IPS-18c (cell line): Measurements from ENCODE around the gene GREM1.

Experiments
- H3K4me3 ChIP-seq: 2 replicates; pipeline ENCODE4 v1.7.0; 2013; ENCODE audit warnings: low read depth, mild to moderate bottlenecking, low read length, moderate library complexity; ENCODE audit not compliant: insufficient read depth
- H3K9me3 ChIP-seq: one replicate; pipeline ENCODE4 v1.6.1; 2013; ENCODE audit warnings: mild to moderate bottlenecking, low read length, moderate library complexity; ENCODE audit not compliant: control insufficient read depth, insufficient read depth

Gene GREM1

DNA sequence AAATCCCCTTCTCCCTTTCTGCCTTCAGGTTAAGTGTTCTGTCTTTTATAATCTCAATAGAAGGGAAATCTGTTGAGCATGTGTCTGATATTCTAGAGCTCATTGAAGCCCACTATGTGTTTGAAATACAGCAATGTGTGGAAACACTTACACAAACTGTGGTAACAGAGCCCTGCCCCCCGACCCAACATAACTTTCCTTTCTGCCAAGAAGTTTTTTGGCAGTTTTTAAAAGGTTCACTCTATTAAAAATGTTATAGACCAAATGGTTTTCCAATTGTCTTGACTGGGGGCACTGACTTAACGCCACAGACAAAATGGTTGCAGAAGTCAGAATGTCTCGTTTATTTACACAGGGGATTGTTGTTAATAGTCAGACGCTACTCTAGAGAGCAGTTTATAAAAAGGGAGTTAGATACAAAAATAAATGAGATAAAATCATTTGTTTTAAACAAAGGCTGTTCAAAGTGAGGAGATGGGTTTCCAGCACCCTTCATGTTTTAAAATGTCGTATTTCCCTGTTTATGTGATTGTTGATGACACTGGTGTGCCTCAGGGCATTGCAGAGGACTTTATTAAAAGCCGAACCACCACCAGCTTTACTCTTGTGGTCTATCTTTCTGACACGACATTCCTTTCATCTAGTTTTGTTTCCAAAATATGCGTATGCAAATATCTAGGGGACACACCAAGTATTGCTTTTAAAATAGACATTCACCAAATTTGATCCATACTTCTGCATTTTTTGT, 26.7 kb upstream of the GREM1 start:
- no peak overlapping the region for H3K4me3 ChIP-seq
- no peaks in the 10 kb centered on the region for H3K9me3 ChIP-seq

DNA sequence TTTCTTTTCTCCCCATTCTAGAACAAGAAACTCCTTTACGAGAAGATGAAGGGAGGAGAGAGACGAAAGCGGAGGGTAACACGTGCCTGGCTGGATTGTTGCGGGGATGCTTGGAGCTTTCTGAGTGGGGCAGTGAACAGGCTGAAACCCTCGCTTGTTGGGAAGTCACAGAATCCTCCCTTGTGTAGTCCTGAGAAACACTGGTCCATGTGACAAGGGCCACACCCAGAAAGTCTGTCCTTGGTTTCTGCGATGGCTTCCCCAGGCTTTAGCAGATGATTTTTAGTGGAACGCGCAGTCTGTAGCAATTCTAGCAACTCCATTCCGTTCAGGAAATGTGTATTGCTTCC, 26.1 kb upstream of the GREM1 start:
- Histone ChIP-seq H3K9me3 (no peaks in the 10 kb centered on the region), H3K4me3 (no peak overlapping the region)

DNA sequence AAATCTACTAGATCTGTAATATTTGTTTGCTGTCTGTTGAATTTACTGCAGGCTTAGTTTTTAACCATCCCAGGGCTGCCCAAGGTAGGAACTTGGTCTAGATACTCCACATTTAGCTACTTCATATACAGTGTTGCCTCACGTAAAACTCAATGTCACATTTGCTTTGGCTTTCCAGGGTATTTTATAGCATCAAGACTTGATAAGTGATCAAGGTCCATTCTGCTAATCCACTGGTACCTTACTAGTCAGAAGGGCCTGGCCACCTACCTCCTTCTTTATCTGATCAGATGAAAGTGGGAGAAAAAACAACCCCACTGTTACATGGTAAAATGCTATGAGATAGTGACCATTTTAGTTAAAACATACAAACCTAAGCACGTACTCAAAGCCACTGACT, 25.5 kb upstream of the GREM1 start:
- H3K9me3 ChIP-seq = no peaks in the 10 kb centered on the region
- no peak overlapping the region for H3K4me3 ChIP-seq

DNA sequence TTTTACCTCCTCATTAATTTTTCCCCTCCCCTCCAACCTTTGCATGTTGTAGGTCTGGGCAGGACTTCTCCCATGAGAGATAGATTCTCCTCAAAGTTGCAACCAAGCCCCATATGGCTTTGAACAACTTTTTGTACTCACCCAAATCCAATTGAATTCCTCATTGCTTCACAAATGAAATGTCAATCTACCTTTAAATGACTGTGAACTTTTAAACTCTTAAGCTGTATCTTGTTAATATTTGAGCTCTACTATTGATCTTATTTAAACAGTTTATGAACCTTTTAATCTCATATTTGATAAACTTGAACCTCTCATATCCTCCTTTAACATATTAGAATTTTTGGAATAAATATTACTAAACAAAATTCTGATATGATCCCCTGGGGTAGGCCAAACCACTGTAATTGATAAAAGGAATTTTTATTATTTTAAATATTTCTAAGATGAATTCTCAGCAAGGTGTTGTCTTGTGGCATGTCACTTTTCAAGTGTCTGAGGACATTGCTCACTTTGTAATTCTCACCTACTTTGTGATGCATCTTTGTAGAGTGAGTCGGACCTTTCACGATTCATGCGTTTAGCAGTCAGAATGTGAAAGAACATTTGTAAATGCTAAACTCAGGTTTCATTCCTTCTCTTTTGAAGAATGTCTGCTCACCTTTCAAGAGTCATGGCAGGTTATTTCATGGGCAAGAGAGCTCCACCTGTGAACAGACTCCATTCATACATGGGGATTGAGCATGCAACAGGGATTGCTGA, 23.4 kb upstream of the GREM1 start:
- no peak overlapping the region for H3K4me3 ChIP-seq
- no peaks in the 10 kb centered on the region for H3K9me3 ChIP-seq

DNA sequence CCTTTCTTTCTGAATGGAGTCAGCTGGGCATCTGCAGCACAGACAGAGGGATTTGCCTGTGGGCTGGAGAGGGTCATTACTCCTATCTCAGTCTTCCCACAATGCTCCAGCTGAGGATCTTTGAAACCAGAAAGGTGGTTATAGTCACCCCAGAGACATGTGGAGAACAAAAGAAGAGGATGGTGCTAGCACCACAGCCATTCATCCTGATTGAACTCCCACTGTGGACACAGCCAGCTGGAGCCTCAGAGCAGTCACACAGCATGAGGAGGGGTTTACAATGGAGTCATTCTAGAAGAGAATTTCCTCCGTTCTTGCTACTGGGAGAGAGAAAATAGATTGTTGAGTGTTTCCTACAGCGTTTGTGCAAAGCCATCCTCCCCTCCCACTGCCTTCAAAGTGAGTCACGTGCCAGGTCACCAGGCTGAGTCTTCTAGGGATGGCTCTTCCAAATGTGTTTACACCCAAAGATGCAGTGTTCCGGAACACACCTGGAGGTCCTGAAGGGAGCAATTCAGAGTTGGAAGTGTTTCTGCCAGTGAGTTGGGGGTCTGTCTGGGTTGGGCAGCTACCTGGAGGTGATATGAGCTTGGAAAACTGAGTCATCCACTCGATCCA, 18.9 kb upstream of the GREM1 start:
- no peak overlapping the region for H3K4me3 ChIP-seq
- H3K9me3 ChIP-seq = no peaks in the 10 kb centered on the region

DNA sequence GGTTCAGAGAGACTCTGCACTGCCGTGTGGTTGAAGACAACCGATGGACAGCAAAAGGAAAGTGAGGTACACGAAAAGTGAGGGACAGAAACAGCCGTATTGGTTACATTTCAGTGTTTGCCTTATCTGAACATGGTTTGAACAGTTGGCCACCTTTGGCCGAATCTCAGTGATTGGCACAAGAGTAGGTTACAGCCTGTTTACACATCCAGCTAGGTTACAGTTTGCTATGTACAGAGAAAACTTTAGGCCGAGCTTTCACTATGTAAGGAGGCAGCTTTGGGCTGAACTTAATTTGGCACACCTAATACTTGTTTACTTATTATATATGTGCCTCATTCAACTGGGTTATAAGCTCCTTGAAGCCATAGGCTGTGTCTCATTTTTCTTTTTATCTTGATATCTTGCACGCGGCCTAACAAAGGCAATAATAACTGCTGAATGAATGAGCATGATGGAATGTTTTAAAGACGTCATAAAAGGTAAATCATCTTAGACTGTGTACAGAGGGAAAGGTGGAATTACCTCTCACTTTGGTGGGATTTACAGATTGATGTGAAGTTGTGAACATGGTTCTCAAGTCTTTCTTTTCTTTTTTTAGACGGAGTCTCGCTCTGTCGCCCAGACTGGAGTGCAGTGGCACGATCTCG, 17.2 kb upstream of the GREM1 start:
- H3K4me3 ChIP-seq = no peak overlapping the region

DNA sequence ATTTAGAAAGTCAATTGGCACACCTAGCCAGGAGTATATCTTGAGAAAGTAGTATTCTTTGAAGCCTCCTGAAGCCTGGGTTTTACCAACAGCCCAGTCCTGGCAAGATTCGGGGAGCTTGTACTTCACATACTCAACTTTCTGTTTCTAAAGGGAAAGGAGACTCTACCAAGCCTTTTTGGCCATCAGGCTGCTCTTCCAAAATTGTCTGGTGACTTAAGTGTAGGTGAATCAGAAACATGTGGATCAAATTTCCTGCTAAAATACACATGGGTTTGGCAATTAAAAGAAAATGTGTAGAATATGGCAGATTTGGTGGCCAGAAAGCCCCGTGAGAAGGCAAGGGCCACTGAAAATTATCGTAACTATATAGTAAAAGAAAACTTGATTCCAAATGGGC, 15.9 kb upstream of the GREM1 start:
- Histone ChIP-seq H3K9me3 (no peaks in the 10 kb centered on the region), H3K4me3 (no peak overlapping the region)

More for the DNA sequence above, 17.2 kb upstream of the GREM1 start:
- no peaks in the 10 kb centered on the region for H3K9me3 ChIP-seq

DNA sequence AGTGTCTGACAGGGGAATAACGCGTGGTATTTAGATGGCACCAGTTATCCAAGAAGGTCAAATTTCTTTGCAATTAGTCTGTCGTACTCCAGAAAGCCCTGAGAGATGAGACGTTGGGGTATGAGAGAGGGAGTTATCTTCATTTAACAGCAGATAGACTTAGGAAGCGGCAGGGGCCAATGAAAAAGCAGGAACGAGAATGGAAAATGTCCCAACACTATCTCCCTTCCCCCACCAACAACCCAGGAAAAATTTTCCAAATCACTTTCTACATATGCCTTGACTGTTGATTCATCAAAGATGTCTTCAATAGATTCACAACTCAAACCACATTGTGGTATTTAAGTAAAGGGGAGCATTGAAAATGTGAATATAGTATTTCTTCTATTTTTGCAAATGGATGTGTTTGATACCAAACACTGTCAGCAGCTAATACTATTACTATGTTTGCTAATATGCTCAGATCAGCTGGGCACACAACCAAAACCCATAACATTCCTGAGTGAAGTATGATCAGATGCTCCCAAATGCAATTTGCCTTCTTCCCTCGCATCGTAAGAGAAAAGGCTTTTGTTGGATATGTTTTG, 13.3 kb upstream of the GREM1 start:
- Histone ChIP-seq H3K9me3 (no peaks in the 10 kb centered on the region), H3K4me3 (no peak overlapping the region)

DNA sequence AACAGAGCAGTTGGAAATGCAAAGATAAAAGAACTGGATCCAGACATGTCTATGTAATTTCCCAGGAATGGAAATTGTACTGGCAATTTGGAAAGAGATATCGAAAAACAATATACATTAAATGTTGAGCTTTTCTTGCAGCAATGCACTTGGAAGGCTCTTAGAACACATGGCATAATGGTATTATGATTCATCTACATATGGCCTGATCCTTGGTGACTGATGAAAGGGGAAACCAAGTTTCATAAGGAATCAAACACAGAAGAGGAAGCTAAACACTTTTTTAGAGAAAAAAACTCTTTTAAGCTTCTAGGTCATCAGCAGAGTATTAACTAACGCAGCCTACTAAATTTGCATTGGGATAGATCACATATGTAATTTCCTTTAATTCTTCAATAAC, 12.4 kb upstream of the GREM1 start:
- Histone ChIP-seq H3K9me3 (no peaks in the 10 kb centered on the region), H3K4me3 (no peak overlapping the region)

DNA sequence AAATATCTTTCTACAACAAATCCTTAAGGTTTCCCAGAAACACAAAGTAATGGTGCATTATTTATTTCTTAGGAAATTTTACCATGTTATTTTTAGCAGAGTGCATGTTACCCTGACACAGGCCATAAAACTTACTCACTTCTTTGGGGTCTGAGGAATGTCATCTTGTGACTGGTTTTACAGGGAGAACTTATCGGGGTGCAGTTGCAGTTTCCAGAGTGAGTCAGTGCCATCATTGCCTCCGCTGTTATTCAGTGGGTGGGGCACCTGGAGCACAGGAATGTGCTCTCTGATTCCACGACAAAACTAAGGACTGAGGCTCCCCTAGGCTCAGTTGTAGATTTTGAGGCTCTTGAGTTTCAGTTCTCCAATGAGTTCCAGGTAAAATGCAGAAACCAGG, 11.1 kb upstream of the GREM1 start:
- H3K4me3 ChIP-seq = no peak overlapping the region
- no peaks in the 10 kb centered on the region for H3K9me3 ChIP-seq

DNA sequence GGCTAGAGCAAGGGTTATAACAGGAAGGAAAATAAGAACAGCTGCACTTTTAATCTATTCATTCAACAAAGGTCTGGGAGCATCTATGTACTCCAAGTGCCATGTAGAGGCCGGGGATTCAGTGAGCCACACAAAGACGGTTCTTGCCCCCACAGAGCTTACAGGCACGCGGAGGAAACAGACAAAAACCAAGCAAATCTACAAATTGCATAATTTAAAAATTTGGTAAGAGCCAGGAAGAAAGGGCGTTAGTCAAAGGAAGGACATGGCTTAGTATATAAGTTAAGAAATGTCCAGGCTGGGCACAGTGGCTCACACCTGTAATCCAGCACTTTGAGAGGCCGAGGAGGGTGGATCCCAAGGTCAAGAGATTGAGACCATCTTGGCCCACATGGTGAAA, 10.4 kb upstream of the GREM1 start:
- H3K4me3 ChIP-seq = no peak overlapping the region
- no peaks in the 10 kb centered on the region for H3K9me3 ChIP-seq

DNA sequence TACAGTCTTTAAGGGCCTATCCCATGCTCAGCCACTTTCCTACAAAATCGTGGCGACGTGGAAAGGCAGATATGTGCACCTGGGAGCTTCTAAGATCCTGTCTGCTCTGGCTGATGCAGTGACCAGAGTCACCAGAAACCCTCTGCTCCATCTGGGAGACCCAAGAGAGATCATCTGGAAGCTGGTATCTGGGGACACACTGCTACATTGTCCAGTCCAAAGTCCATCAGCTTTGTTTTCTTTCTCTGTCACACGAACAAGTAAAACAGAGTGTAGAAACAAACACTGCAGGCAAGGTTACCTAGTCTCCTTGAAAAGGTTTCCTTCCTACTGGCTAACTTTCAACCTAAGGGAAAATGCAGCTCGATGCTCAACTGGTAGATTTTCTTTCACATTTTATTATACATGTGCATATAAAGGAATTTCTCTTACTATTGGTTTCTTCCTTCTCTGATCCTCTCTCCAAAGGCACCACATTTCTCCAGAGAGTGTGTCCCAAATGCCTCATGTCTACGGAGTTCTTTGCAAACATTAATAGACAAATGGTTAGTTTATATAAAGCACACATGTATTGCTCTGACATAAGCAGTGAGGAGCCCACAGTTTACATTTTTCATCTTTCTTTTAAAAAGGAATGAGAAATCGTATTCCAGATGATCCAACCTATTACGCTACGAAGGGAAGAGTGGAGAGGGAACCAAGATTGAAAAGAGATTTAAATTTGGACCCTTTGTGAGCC, 8.3 kb upstream of the GREM1 start:
- no peaks in the 10 kb centered on the region for H3K9me3 ChIP-seq
- no peak overlapping the region for H3K4me3 ChIP-seq

DNA sequence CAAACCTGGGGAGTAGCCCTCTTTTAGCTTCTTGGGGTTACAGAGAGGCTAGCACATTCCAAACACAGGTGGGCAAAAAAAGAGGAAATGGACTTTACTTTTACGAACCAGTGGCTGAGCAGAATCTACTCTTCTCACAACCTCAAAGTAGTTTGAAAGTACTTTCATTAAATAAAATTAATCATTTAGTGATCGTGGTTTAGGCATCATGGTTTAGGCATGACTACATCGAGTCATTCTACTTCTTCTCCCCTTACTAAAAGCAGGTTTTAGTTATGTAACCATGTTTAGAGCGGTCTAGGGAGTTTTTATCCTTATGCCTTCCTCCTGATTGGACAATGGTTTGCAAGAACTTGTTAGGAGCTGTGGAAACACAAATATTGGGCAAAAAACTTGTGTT, 2.5 kb upstream of the GREM1 start:
- H3K9me3 ChIP-seq = no peaks in the 10 kb centered on the region
- H3K4me3 ChIP-seq = no peak overlapping the region

DNA sequence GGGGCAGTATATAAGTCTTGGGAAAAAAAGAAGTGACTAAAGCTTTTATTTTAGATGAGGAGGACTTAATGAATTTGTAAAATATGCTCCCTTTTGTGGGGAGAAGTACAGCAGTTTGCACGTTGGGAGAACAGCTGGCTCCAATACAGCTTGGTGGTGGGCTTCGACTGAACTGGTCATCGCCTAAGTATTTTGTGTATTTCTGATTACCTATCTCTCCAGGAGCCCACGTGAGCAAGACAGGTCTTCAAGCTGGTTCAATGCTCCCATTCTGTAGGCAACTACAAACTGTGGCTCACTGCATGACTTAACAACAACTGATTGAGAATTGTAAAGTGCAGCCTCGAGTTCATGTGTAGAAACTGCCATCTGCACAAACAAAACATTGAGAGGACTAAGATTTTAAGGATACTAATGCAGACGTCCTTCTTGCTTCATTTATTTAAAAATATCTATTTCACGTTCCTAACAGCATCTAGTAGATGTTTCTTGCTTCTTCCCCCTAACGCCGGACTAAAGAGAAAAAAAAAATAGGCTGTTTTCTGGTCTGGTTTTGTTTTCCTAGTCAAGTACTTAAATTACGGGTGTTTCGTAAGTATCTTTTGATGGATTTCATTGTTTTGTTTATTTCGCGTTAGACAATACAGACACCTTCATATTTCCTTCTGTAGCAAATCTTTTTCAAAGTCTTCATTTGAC, 1.4 kb upstream of the GREM1 start:
- no peak overlapping the region for H3K4me3 ChIP-seq
- H3K9me3 ChIP-seq = no peaks in the 10 kb centered on the region

DNA sequence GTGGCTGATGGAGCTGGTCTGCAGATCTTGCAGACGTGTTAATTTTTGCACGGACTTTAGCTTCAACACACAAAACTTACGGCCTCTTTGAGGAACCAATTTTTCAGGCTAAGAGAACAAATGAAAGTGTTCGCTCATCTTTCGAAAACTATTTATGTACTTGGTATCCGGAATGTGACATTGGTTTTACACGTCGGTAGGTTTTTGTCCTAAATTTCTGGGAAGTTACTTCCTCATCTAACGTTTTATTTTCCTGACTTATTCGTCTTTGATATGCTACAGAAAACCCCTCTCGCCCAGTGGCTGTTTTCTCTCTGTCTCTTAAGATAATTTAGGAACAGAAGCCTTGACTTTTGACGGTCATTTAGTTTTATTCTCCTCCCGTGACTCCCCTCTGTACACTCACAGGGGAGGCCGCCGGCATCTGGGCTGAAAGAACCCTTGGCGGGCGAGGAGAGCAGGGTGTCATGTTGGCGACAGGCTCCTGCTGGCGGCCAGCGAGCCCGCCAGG, 834 bp upstream of the GREM1 start:
- Histone ChIP-seq H3K9me3 (no peaks in the 10 kb centered on the region), H3K4me3 (peak overlapping the region; percentile 60; the same call in 1 of the 2 replicates)

DNA sequence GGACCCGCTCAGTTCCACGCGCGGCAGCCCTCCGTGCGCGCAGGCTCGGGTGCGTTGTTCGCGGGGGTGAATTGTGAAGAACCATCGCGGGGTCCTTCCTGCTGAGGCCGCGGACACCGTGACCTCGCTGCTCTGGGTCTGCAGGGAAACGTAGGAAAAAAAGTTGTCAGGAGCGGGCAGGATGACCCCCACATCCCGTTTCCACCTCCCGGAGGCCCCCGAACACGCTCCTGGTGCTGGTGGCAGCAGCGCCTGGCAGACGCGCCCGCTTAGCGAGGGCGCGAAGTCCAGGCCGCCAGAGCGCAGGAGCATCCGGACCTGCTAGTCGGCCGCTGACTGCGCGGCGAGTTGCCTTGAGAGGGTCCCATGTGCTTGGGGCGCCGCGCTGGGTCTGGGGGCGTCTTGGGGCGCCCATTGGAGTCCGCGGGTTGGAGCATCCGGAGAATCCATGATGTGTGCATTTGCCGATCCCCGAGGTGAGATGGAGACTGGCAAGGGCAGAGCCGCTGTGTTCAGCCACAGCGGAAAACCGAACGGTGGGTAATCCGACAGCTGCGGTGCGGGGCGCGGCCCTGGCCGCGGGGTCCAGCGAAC, 520 bp downstream of the GREM1 start:
- Histone ChIP-seq H3K4me3 (peak overlapping the region; percentile 60), H3K9me3 (no peaks in the 10 kb centered on the region)
